Loucy (cell line): Measurements from ENCODE around the gene MRTFB.

Experiments used
- H2AFZ ChIP-seq: fragments of 200-600 bp; sonication (generic); 2 replicates; pipeline ENCODE4 v1.6.0; 2016; ENCODE audit warnings: antibody characterized with exemption, mild to moderate bottlenecking, low read length, moderate library complexity
- H3F3A ChIP-seq: fragments of 200-600 bp; 2 replicates; pipeline ENCODE4 v1.6.0; 2016; ENCODE audit warnings: antibody characterized with exemption, low read depth, mild to moderate bottlenecking
- H3K27me3 ChIP-seq: fragments of 200-600 bp; sonication (generic); 2 replicates; pipeline ENCODE4 v1.6.1; 2014; ENCODE audit warnings: low read length, mild to moderate bottlenecking; ENCODE audit not compliant: insufficient read depth, poor library complexity, severe bottlenecking
- H3K36me3 ChIP-seq: fragments of 200-600 bp; sonication (generic); 2 replicates; pipeline ENCODE4 v1.6.1; 2016; ENCODE audit warnings: low read length; ENCODE audit not compliant: insufficient read depth
- H3K4me1 ChIP-seq: fragments of 200-600 bp; sonication (generic); 2 replicates; pipeline ENCODE4 v1.5.1; 2014; ENCODE audit warnings: low read length, mild to moderate bottlenecking; ENCODE audit not compliant: insufficient read depth, poor library complexity, severe bottlenecking
- H3K4me2 ChIP-seq: fragments of 200-600 bp; sonication (generic); 2 replicates; pipeline ENCODE4 v1.6.0; 2014; ENCODE audit warnings: antibody characterized with exemption, low read length, low read depth, mild to moderate bottlenecking; ENCODE audit not compliant: poor library complexity, severe bottlenecking
- H3K4me3 ChIP-seq: fragments of 200-600 bp; sonication (generic); 2 replicates; pipeline ENCODE4 v1.5.1; 2014; ENCODE audit warnings: low read length, mild to moderate bottlenecking, mixed read lengths; ENCODE audit not compliant: poor library complexity, severe bottlenecking
- H3K79me2 ChIP-seq: fragments of 200-600 bp; sonication (generic); 2 replicates; pipeline ENCODE4 v1.6.1; 2014; ENCODE audit warnings: low read length; ENCODE audit not compliant: insufficient read depth
- H3K9ac ChIP-seq: fragments of 200-600 bp; sonication (generic); 2 replicates; pipeline ENCODE4 v1.6.0; 2014; ENCODE audit warnings: mild to moderate bottlenecking, low read depth, low read length, moderate library complexity; ENCODE audit not compliant: poor library complexity, severe bottlenecking
- H3K9me2 ChIP-seq: fragments of 200-600 bp; sonication (generic); replicated peaks from 2 replicates; pipeline ENCODE4 v1.6.1; 2016; ENCODE audit warnings: low read depth, low read length, mixed read lengths
- H3K9me3 ChIP-seq: fragments of 200-600 bp; sonication (generic); 2 replicates; pipeline ENCODE4 v1.6.1; 2014; ENCODE audit warnings: mild to moderate bottlenecking, antibody characterized with exemption, low read length, low read depth; ENCODE audit not compliant: insufficient read depth
- H4K20me1 ChIP-seq: fragments of 200-600 bp; sonication (generic); 2 replicates; pipeline ENCODE4 v1.6.0; 2014; ENCODE audit warnings: antibody characterized with exemption, low read length, mild to moderate bottlenecking; ENCODE audit not compliant: insufficient read depth, poor library complexity, severe bottlenecking
- EZH2phosphoT487 ChIP-seq: fragments of 200-600 bp; IDR thresholded peaks from 2 replicates; pipeline ENCODE4 v1.6.1; 2018; ENCODE audit warnings: antibody characterized with exemption, mild to moderate bottlenecking, moderate library complexity, borderline replicate concordance
- TF ChIP-seq, protein P1 (sequence below): fragments of 200-600 bp; sonication (generic); conservative IDR thresholded peaks from 2 replicates; pipeline ENCODE4 v1.5.1; 2014; ENCODE audit warnings: mild to moderate bottlenecking, antibody characterized with exemption, low read length

MRTFB gene

DNA sequence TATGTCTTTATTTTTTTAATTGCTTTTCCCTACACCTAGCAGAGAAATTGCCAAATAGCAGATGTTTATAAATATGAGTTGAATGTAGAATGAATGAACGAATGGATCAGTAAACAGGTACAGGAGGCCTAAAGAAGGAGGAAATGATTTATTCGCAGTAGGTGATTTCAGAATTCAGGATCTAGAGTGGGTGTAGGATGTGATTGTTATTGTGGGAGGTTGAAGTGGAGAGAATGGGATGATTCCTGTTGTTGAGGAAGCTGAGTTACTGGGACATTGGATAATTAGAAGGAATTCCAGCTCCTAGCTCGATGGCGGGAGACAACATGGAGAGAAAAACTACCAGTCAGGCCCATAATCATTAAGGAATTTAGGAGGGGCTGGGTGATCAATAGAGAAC, 42.2 kb downstream of the MRTFB start:
- no peak overlapping the region for H3K4me3 ChIP-seq
- H3K36me3 ChIP-seq: no peaks in the 10 kb centered on the region
- peaks cover 16% of the 10 kb centered on the region for H3K4me1 ChIP-seq
- H3K79me2 ChIP-seq: no peaks in the 10 kb centered on the region
- TF ChIP-seq EZH2phosphoT487: no peak
- TF ChIP-seq, protein P1, sequence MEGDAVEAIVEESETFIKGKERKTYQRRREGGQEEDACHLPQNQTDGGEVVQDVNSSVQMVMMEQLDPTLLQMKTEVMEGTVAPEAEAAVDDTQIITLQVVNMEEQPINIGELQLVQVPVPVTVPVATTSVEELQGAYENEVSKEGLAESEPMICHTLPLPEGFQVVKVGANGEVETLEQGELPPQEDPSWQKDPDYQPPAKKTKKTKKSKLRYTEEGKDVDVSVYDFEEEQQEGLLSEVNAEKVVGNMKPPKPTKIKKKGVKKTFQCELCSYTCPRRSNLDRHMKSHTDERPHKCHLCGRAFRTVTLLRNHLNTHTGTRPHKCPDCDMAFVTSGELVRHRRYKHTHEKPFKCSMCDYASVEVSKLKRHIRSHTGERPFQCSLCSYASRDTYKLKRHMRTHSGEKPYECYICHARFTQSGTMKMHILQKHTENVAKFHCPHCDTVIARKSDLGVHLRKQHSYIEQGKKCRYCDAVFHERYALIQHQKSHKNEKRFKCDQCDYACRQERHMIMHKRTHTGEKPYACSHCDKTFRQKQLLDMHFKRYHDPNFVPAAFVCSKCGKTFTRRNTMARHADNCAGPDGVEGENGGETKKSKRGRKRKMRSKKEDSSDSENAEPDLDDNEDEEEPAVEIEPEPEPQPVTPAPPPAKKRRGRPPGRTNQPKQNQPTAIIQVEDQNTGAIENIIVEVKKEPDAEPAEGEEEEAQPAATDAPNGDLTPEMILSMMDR: no peak
- H2AFZ ChIP-seq: no peak overlapping the region
- no peaks in the 10 kb centered on the region for H3K9me2 ChIP-seq
- H3K9me3 ChIP-seq: no peaks in the 10 kb centered on the region
- H3K9ac ChIP-seq: no peak overlapping the region
- H3K27me3 ChIP-seq: no peaks in the 10 kb centered on the region
- no peaks in the 10 kb centered on the region for H3F3A ChIP-seq
- H3K4me2 ChIP-seq: no peak overlapping the region
- H4K20me1 ChIP-seq: no peaks in the 10 kb centered on the region

GRCh38 chr16:14117051-14117450, 45.9 kb downstream of the MRTFB start:
- Histone ChIP-seq H4K20me1 (no peaks in the 10 kb centered on the region), H3K79me2 (no peaks in the 10 kb centered on the region), H2AFZ (no peak overlapping the region), H3K27me3 (no peaks in the 10 kb centered on the region), H3K9me2 (no peaks in the 10 kb centered on the region), H3K4me2 (no peak overlapping the region), H3K4me3 (no peak overlapping the region), H3K4me1 (no peaks in the 10 kb centered on the region), H3F3A (no peaks in the 10 kb centered on the region), H3K9ac (no peak overlapping the region), H3K36me3 (no peaks in the 10 kb centered on the region), H3K9me3 (no peaks in the 10 kb centered on the region)
- TF ChIP-seq, protein P1: no peak
- TF ChIP-seq EZH2phosphoT487: no peak

- Histone ChIP-seq H3K4me1 (no peaks in the 10 kb centered on the region), H4K20me1 (no peaks in the 10 kb centered on the region), H3K4me2 (no peak overlapping the region), H3K9me3 (no peaks in the 10 kb centered on the region), H3K36me3 (no peaks in the 10 kb centered on the region), H3K79me2 (no peaks in the 10 kb centered on the region), H3K4me3 (no peak overlapping the region), H3F3A (no peaks in the 10 kb centered on the region), H2AFZ (no peak overlapping the region), H3K27me3 (no peaks in the 10 kb centered on the region), H3K9ac (no peak overlapping the region), H3K9me2 (no peaks in the 10 kb centered on the region)
- TF ChIP-seq, protein P1: no peak
- no peak for TF ChIP-seq EZH2phosphoT487
Observed at GRCh38 chr16:14119799-14120198, 48.7 kb downstream of the MRTFB start.
